ENCODE data around the gene METRN.

DNA sequence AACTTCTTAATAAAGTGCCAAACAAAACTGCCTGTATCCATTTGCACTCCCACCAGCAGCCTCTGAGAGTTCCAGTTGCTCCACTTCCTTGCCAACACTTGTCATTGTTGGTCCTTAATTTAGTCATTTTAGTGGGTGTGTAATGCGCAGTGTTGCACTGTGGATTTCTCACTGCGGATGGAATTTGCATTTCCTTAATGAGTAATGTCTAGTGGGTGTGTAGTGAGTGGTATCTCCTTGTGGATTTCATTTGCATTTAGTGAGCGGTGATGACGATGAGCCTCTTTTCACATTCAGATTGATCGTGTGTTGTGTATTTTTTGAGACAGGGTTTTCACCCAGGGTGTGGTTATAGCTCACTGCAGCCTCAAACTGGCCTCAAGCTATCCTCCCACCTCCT is 41.5 kb downstream of the METRN start:
- TF ChIP-seq, protein P1, sequence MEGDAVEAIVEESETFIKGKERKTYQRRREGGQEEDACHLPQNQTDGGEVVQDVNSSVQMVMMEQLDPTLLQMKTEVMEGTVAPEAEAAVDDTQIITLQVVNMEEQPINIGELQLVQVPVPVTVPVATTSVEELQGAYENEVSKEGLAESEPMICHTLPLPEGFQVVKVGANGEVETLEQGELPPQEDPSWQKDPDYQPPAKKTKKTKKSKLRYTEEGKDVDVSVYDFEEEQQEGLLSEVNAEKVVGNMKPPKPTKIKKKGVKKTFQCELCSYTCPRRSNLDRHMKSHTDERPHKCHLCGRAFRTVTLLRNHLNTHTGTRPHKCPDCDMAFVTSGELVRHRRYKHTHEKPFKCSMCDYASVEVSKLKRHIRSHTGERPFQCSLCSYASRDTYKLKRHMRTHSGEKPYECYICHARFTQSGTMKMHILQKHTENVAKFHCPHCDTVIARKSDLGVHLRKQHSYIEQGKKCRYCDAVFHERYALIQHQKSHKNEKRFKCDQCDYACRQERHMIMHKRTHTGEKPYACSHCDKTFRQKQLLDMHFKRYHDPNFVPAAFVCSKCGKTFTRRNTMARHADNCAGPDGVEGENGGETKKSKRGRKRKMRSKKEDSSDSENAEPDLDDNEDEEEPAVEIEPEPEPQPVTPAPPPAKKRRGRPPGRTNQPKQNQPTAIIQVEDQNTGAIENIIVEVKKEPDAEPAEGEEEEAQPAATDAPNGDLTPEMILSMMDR (IDR thresholded peaks at IDR 0.05) = no peak
- TF ChIP-seq POLR2AphosphoS5 (IDR thresholded peaks at IDR 0.05) (no peak), POLR2A (IDR thresholded peaks at IDR 0.05; ENCODE audit: low read depth) (no peak), EP300 (IDR thresholded peaks at IDR 0.05) (no peak)

Data from esophagus muscularis mucosa (tissue), 4 donors.